Neural cell (in vitro differentiated cells): Measurements from ENCODE around the gene METTL24. TPM values are rescaled to one million over a fixed set of nuclear protein-coding genes. Genes with fewer than 3 reads are reported as not detected.

Experiments used
- H2AFZ ChIP-seq: fragments of 200-600, 300-800 bp; sonication (generic), shearing (Covaris generic); 2 replicates; pipeline ENCODE4 v1.6.0; 2014; ENCODE audit warnings: low read depth, mild to moderate bottlenecking, antibody characterized with exemption, low read length, moderate library complexity
- H3F3A ChIP-seq: fragments of 200-600 bp; shearing (Covaris generic); 2 replicates; pipeline ENCODE4 v1.6.1; 2016; ENCODE audit warnings: mild to moderate bottlenecking, moderate library complexity, mixed read lengths, antibody characterized with exemption, low read length; ENCODE audit not compliant: insufficient read depth, poor library complexity, severe bottlenecking
- H3K27ac ChIP-seq: fragments of 200-600, 300-800 bp; sonication (generic), shearing (Covaris generic); 2 replicates; pipeline ENCODE4 v1.5.1; 2014; ENCODE audit warnings: mild to moderate bottlenecking, low read length, moderate library complexity
- H3K27me3 ChIP-seq: fragments of 300-800, 200-600 bp; sonication (generic), shearing (Covaris generic); 2 replicates; pipeline ENCODE4 v1.6.0; 2014; ENCODE audit warnings: mild to moderate bottlenecking, low read depth, low read length, moderate library complexity; ENCODE audit not compliant: insufficient read depth
- H3K36me3 ChIP-seq: fragments of 300-800, 200-600 bp; sonication (generic), shearing (Covaris generic); 2 replicates; pipeline ENCODE4 v1.5.1; 2014; ENCODE audit warnings: mild to moderate bottlenecking, antibody characterized with exemption, low read length, moderate library complexity; ENCODE audit not compliant: insufficient read depth
- H3K4me2 ChIP-seq: fragments of 300-800, 200-600 bp; sonication (generic), shearing (Covaris generic); 2 replicates; pipeline ENCODE4 v1.6.0; 2014; ENCODE audit warnings: mild to moderate bottlenecking, low read length
- H3K4me3 ChIP-seq: fragments of 300-800, 200-600 bp; sonication (generic), shearing (Covaris generic); 2 replicates; pipeline ENCODE4 v1.5.1; 2014; ENCODE audit warnings: mild to moderate bottlenecking, low read length, moderate library complexity
- H3K79me2 ChIP-seq: fragments of 200-600 bp; shearing (Covaris generic); replicated peaks from 2 replicates; pipeline ENCODE4 v1.6.0; 2014; ENCODE audit warnings: mild to moderate bottlenecking, low read length, moderate library complexity; ENCODE audit not compliant: insufficient read depth
- H3K9ac ChIP-seq: fragments of 300-800, 200-600 bp; sonication (generic), shearing (Covaris generic); 2 replicates; pipeline ENCODE4 v1.6.1; 2016; ENCODE audit warnings: mild to moderate bottlenecking, low read length, mixed read lengths
- H3K9me2 ChIP-seq: fragments of 200-600 bp; shearing (Covaris generic); 2 replicates; pipeline ENCODE4 v1.6.1; 2016; ENCODE audit warnings: mild to moderate bottlenecking, low read length, mixed read lengths; ENCODE audit not compliant: insufficient read depth
- H3K9me3 ChIP-seq: fragments of 200-600, 300-800 bp; sonication (generic), shearing (Covaris generic); 2 replicates; pipeline ENCODE4 v1.6.1; 2016; ENCODE audit warnings: mild to moderate bottlenecking, mixed run types, low read length, moderate library complexity, mixed read lengths
- H4K20me1 ChIP-seq: fragments of 200-600 bp; shearing (Covaris generic); 2 replicates; pipeline ENCODE4 v1.6.1; 2016; ENCODE audit warnings: mild to moderate bottlenecking, mixed run types; ENCODE audit not compliant: insufficient read depth
- CTCF ChIP-seq: fragments of 450-650 bp; IDR thresholded peaks from 2 replicates; pipeline ENCODE4 v1.5.1; 2014; ENCODE audit warnings: antibody characterized with exemption, mild to moderate bottlenecking, moderate library complexity; ENCODE audit not compliant: poor library complexity, severe bottlenecking
- EP300 ChIP-seq: fragments of 450-650 bp; conservative IDR thresholded peaks from 2 replicates; pipeline ENCODE4 v1.6.1; 2014; ENCODE audit warnings: antibody characterized with exemption, mild to moderate bottlenecking, moderate library complexity; ENCODE audit not compliant: poor library complexity, severe bottlenecking
- EZH2 ChIP-seq: fragments of 200-600, 300-800 bp; shearing (Covaris generic), sonication (generic); IDR thresholded peaks from 2 replicates; pipeline ENCODE4 v1.6.1; 2014; ENCODE audit warnings: antibody characterized with exemption, low read length, borderline replicate concordance, mild to moderate bottlenecking; ENCODE audit not compliant: insufficient read depth, poor library complexity, severe bottlenecking
- MXI1 ChIP-seq: fragments of 450-650 bp; conservative IDR thresholded peaks from 2 replicates; pipeline ENCODE4 v1.6.1; 2014; ENCODE audit warnings: antibody characterized with exemption, mild to moderate bottlenecking; ENCODE audit not compliant: poor library complexity, severe bottlenecking
- POLR2AphosphoS5 ChIP-seq: IDR thresholded peaks from 2 replicates; pipeline ENCODE4 v1.6.1; 2012
- RAD21 ChIP-seq: fragments of 450-650 bp; conservative IDR thresholded peaks from 2 replicates; pipeline ENCODE4 v1.6.1; 2014; ENCODE audit warnings: antibody characterized with exemption, mild to moderate bottlenecking, moderate library complexity
- REST ChIP-seq: IDR thresholded peaks from 2 replicates; pipeline ENCODE4 v1.6.1; 2012; ENCODE audit warnings: borderline replicate concordance
- SMC3 ChIP-seq: fragments of 450-650 bp; conservative IDR thresholded peaks from 2 replicates; pipeline ENCODE4 v1.6.1; 2014; ENCODE audit warnings: antibody characterized with exemption, mild to moderate bottlenecking, moderate library complexity; ENCODE audit not compliant: poor library complexity
- TAF1 ChIP-seq: IDR thresholded peaks from 2 replicates; pipeline ENCODE4 v1.6.1; 2012; ENCODE audit warnings: low read depth
- polyA plus RNA-seq: library from polyadenylated mRNA; depleted of rRNA; stranded (reverse); fragments of >200 nt; gene quantifications from 2 replicates; pipeline ENCODE4 v1.2.3, GENCODE V29; 2014

Gene METTL24
- polyA plus RNA-seq, 1 donor from 2014 or later = not detected

GRCh38 chr6:110315869-110316398 is 42.2 kb downstream of the METTL24 start:
- Histone ChIP-seq H3K9me2 (no peaks in the 10 kb centered on the region), H3K36me3 (no peaks in the 10 kb centered on the region), H4K20me1 (no peaks in the 10 kb centered on the region), H3K9ac (no peak overlapping the region), H3K79me2 (no peaks in the 10 kb centered on the region), H3F3A (no peaks in the 10 kb centered on the region), H3K27me3 (no peaks in the 10 kb centered on the region), H3K4me2 (no peak overlapping the region), H2AFZ (no peak overlapping the region), H3K4me3 (no peak overlapping the region), H3K9me3 (no peaks in the 10 kb centered on the region), H3K27ac (no peak overlapping the region)
- TF ChIP-seq MXI1 = no peak
- TF ChIP-seq POLR2AphosphoS5 = no peak
- no peak for TF ChIP-seq EP300
- no peak for TF ChIP-seq EZH2
- no peak for TF ChIP-seq RAD21
- no peak for TF ChIP-seq SMC3
- TF ChIP-seq CTCF = no peak
- TF ChIP-seq TAF1 = no peak
- TF ChIP-seq REST = no peak

GRCh38 chr6:110315207-110315868 is 42.8 kb downstream of the METTL24 start:
- no peak overlapping the region for H3K27ac ChIP-seq
- H3K4me2 ChIP-seq = no peak overlapping the region
- no peak overlapping the region for H3K4me3 ChIP-seq
- no peak overlapping the region for H3K9ac ChIP-seq
- H3K9me2 ChIP-seq = no peaks in the 10 kb centered on the region
- H3K27me3 ChIP-seq = no peaks in the 10 kb centered on the region
- H2AFZ ChIP-seq = no peak overlapping the region
- no peaks in the 10 kb centered on the region for H3K36me3 ChIP-seq
- no peaks in the 10 kb centered on the region for H4K20me1 ChIP-seq
- H3K9me3 ChIP-seq = no peaks in the 10 kb centered on the region
- TF ChIP-seq TAF1 (no peak), REST (no peak), RAD21 (no peak), EZH2 (no peak), MXI1 (no peak), EP300 (no peak), POLR2AphosphoS5 (no peak), CTCF (no peak), SMC3 (no peak)
- no peaks in the 10 kb centered on the region for H3K79me2 ChIP-seq
- H3F3A ChIP-seq = no peaks in the 10 kb centered on the region
